ENCODE data around the gene QSOX2. TPM values are rescaled to one million over a fixed set of nuclear protein-coding genes. Genes with fewer than 3 reads are reported as not detected.

Gene QSOX2, protein sequence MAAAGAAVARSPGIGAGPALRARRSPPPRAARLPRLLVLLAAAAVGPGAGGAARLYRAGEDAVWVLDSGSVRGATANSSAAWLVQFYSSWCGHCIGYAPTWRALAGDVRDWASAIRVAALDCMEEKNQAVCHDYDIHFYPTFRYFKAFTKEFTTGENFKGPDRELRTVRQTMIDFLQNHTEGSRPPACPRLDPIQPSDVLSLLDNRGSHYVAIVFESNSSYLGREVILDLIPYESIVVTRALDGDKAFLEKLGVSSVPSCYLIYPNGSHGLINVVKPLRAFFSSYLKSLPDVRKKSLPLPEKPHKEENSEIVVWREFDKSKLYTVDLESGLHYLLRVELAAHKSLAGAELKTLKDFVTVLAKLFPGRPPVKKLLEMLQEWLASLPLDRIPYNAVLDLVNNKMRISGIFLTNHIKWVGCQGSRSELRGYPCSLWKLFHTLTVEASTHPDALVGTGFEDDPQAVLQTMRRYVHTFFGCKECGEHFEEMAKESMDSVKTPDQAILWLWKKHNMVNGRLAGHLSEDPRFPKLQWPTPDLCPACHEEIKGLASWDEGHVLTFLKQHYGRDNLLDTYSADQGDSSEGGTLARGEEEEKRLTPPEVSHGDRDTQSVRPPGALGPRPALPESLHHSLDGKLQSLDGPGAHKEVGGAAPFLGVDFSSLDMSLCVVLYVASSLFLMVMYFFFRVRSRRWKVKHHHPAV
- 14.3 and 15.6 TPM in 2 replicates for total RNA-seq

- intact Hi-C loops (cut with micrococcal nuclease), result loop anchor here (1.0 to 10.0 kb wide), 7 partner anchors 13 to 1179 kb away; partner anchors contain the start of genes CAMSAP1, DNLZ, EXD3 and NOXA1
Measured at GRCh38 chr9:136245219-136246150, at the start of gene QSOX2. Gene QSOX2 (minus strand): TSS chr9:136245812. CDS start chr9:136245803, 9 bp downstream.

DNA sequence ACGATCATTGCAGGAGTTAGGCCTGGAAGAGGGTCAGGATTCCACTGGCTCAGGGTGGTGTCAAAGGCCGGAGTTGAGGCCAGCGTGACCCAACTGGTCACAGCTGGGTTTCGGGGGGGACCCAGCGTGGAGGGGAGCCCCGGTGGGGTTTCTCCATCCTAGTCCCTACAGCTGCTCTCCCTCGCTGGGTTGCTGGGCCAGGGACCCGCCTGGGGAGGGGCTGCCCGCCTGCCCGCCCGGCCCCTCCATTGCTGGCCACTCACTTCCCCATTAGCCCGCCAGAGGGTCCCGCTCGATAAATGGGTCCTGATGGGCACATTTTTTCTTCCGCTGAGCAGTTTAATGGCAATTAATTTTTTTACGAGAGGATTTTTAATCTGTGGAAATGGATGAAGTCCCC, 49.4 kb upstream of the QSOX2 start:
- intact Hi-C loops (cut with micrococcal nuclease), result no loop called here

GRCh38 chr9:136294437-136294836, 48.8 kb upstream of the QSOX2 start:
- intact Hi-C loops (cut with micrococcal nuclease), result no loop called here

DNA sequence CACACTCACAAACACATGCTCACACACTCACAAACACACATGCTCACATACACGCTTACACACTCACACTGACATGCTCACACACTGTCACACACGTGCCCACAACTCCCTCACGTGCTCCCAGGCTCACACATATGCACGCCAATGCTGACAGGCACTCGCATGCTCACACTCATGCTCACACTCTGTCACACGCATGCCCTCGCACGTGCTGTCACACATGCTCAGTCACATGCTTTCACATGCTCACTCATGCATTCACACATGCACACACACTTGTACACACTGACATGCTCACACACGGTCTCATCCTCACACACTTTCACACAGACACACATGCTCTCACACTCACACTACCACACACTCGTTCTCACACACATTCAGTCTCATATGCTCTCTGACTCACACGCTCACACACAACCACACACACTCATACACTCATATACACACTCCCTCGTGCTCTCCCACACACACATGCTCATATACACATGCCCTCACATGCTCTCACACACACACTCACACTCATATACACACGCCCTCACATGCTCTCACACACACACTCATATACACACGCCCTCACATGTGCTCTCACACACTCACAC, 48.0 kb upstream of the QSOX2 start:
- intact Hi-C loops (cut with micrococcal nuclease), result no loop called here

- intact Hi-C loops (cut with micrococcal nuclease), result no loop called here
Measured at GRCh38 chr9:136292591-136293448, 47.2 kb upstream of the QSOX2 start.

- intact Hi-C loops (cut with micrococcal nuclease), result no loop called here
Measured at GRCh38 chr9:136292026-136292538, 46.5 kb upstream of the QSOX2 start.

DNA sequence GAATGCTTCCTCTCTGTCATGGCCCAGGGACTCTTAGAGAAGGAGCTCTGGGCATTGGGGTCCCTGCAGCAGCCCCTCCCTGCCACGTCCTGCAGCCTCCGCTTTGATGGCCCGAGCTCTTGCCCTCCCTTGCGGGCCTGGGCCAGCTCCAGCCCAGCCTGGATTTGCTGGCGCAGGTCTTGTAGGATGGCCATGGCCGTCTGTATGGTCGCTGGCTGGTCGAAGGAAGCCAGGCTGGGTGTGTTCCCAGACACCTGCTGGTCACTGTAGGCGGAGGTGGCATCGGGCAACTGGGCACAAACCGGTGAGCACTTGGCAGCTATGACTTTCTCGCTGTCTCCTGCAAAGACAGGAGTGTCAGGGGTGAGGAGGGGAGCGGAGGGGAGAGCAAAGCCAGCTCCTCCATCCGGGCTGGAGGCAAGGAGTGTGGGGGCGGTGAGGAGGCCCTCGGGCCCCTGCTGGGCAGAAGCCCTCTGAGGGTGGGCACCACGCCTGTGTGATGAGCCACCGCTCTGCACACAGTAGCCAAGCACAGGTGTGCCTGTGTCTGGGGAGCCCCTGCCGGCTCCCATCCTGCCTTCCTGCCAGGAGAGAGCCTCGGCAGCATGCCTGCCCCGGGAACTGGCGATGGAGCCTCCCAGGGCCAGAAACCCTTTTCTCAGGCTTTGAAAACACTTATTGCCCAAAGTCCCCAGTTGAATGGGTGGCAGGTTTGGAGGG, 45.9 kb upstream of the QSOX2 start:
- intact Hi-C loops (cut with micrococcal nuclease), result no loop called here

DNA sequence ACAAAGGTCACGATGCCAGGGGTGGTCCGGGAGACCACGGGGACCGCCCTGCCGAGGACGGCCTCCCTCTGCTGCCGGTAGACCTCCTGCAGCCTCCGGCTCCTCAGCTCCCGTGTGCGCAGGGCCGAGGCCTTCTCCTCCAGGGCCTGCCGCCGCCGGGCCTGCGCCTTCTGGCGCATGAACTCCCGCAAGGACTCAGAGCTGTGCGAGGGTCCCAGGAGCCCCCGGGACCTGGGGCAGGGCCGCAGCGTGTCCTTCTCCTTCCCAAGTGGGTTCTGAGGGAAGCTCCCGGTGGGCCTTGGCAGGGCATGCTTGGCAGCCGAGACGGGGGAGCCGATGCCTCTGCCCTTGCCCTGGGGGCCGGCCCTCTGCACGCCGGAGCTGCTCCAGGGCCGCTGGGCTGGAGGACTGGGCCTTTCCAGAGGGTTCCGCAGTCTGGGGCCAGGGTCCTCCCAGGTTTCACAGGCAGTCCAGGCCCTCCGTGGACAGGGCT, 44.9 kb upstream of the QSOX2 start:
- intact Hi-C loops (cut with micrococcal nuclease), result no loop called here

DNA sequence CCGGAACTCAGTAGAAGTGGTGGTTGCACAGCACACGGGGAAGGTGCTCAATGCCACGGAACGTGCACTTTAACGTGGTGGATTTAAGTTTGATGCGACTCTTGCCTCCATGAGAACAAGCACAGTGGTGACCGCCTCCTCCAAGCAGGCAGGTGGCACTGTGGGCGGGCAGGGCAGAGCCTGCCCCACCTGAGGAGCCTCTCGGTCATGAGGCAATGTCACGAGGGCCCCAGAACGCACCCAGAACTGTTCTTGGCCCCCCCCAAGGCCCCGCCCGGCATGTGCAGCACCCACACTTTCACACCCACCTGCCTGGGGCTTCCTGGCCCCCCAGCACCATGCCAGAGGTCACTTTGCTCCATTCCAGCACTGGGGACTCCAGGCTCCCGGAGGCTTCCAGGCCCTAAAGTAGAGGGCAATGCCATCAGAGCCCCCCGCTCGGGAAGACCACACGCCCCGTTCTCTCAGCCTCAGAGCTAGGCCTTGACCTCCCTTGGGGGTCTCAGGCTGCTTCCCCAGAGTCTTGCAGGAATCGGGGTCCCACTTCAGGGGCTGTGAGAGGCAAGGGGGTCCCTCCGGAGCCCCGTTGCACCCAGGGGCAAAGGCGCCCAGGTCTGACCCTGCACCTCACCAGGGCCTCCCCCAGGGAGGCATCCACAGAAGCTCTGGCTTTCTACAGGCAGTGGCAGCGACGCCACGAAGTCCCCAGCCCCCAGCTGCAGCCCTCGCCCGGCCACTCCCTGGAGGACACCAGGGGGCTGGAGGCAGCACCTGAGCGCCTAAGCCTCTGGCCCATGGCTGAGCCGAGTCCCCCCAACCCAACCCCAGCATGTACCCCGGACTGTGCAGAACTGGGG, 44.3 kb upstream of the QSOX2 start:
- intact Hi-C loops (cut with micrococcal nuclease), result no loop called here

- intact Hi-C loops (cut with micrococcal nuclease), result no loop called here
Measured at GRCh38 chr9:136287960-136288753, 42.5 kb upstream of the QSOX2 start.

DNA sequence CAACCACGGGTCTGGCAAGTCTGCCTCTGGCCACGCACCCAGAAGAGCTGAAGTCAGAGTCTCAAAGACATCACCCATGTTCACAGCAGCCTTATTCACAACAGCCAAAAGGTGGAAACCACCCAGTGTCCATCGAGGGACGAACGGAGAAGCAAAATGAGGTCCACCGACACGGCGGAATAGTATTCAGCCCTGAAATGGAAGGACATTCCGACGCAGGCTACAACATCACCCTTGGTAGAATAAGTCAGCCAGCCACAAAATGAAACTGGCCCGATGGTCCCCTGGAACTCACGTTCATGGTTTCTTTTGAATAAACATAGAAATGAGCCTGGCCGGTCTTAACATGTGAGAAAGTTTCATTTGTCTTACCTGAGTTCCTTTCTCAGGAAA, 41.4 kb upstream of the QSOX2 start:
- intact Hi-C loops (cut with micrococcal nuclease), result no loop called here

- intact Hi-C loops (cut with micrococcal nuclease), result no loop called here
Measured at GRCh38 chr9:136286359-136286986, 40.9 kb upstream of the QSOX2 start.

- intact Hi-C loops (cut with micrococcal nuclease), result no loop called here
Measured at GRCh38 chr9:136285501-136286358, 40.1 kb upstream of the QSOX2 start.

DNA sequence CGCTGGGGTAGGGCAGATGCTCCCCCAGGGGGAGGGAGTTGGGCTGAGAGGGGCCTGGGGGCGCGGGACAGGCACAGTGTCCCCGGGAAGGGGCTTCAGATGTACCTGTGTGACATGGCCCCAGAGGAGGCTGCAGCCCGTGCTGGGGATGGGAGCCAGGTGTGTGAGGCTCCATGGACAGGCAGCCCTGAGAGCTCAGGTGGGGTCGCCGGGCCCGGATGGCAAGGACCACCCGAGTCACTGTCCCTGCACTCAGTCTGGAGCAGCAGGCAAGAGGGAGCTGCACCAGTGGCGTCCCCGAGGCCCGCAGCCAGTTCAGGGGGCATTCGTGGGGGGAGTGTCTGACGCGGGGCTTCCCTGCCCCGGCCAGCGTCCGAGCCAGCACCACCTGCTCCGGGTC, 39.3 kb upstream of the QSOX2 start:
- intact Hi-C loops (cut with micrococcal nuclease), result no loop called here

DNA sequence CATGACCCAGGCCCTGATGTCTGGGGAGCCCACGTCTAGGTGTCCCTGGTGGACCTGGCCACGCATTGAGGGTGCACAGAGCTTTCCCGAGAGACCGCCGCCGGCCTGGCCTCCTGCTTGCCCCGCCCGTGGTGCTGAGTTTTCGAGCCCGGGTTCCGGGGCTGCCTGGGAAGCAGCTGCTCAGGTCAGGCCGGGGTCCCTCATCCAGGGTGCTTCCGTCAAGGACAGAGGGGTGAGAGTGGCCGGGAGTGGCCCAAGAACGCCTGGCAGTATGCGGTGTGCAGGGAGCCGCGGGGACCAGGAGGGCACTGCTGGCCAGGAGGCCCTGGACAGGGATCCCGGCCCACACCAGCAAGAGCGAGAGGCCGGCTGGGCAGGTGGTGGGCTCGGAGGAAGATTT, 38.7 kb upstream of the QSOX2 start:
- intact Hi-C loops (cut with micrococcal nuclease), result no loop called here

Measured in T-helper 2 cell treated with Interferon-gamma antibody and Interleukin-4, amounts not matched to agents 100 ng/mL and 5 ng/mL, for 36 hours (primary cell).